ENCODE data around the gene ANK2.

The ANK2 gene

DNA sequence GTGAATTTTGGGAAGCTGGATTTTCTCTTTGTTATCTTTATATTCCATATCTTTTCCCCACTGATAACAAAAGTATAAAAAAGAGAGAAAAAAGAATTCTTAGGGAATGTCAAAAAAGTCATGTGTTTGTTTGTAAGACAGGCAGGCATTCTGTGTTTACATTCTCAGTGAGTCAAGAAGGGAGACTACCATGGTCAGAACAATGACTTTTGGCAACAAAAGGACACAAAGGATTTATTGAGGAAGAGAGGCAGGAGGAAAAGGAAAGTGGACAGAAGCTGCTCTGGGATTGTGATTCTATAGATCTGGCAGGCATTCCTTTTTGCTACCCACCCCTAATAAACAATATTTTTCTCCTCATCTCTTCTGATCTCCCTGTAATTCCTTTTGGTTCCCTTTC is 5.9 kb upstream of the ANK2 start:
- Histone ChIP-seq H3K27ac (replicated peaks) (no peak overlapping the region), H3K4me3 (replicated peaks; ENCODE audit: insufficient read depth, low read length) (no peak overlapping the region), H3K27me3 (ENCODE audit: insufficient read depth, poor library complexity, severe bottlenecking) (no peaks in the 10 kb centered on the region)
- TF ChIP-seq GABPA (IDR thresholded peaks at IDR 0.05; ENCODE audit: low read depth) (no peak), POLR2AphosphoS5 (IDR thresholded peaks at IDR 0.05; ENCODE audit: low read depth) (no peak), SPI1 (IDR thresholded peaks at IDR 0.05; ENCODE audit: borderline replicate concordance, low read depth) (no peak)
- TF ChIP-seq, protein P1, sequence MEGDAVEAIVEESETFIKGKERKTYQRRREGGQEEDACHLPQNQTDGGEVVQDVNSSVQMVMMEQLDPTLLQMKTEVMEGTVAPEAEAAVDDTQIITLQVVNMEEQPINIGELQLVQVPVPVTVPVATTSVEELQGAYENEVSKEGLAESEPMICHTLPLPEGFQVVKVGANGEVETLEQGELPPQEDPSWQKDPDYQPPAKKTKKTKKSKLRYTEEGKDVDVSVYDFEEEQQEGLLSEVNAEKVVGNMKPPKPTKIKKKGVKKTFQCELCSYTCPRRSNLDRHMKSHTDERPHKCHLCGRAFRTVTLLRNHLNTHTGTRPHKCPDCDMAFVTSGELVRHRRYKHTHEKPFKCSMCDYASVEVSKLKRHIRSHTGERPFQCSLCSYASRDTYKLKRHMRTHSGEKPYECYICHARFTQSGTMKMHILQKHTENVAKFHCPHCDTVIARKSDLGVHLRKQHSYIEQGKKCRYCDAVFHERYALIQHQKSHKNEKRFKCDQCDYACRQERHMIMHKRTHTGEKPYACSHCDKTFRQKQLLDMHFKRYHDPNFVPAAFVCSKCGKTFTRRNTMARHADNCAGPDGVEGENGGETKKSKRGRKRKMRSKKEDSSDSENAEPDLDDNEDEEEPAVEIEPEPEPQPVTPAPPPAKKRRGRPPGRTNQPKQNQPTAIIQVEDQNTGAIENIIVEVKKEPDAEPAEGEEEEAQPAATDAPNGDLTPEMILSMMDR (IDR thresholded peaks at IDR 0.05; ENCODE audit: insufficient read depth, low read length): no peak
- TF ChIP-seq, protein P2, sequence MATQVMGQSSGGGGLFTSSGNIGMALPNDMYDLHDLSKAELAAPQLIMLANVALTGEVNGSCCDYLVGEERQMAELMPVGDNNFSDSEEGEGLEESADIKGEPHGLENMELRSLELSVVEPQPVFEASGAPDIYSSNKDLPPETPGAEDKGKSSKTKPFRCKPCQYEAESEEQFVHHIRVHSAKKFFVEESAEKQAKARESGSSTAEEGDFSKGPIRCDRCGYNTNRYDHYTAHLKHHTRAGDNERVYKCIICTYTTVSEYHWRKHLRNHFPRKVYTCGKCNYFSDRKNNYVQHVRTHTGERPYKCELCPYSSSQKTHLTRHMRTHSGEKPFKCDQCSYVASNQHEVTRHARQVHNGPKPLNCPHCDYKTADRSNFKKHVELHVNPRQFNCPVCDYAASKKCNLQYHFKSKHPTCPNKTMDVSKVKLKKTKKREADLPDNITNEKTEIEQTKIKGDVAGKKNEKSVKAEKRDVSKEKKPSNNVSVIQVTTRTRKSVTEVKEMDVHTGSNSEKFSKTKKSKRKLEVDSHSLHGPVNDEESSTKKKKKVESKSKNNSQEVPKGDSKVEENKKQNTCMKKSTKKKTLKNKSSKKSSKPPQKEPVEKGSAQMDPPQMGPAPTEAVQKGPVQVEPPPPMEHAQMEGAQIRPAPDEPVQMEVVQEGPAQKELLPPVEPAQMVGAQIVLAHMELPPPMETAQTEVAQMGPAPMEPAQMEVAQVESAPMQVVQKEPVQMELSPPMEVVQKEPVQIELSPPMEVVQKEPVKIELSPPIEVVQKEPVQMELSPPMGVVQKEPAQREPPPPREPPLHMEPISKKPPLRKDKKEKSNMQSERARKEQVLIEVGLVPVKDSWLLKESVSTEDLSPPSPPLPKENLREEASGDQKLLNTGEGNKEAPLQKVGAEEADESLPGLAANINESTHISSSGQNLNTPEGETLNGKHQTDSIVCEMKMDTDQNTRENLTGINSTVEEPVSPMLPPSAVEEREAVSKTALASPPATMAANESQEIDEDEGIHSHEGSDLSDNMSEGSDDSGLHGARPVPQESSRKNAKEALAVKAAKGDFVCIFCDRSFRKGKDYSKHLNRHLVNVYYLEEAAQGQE (IDR thresholded peaks at IDR 0.05; ENCODE audit: insufficient replicate concordance, low read depth): no peak
- no peak for DNase-seq (ENCODE audit: low read depth in 1 of 2, low spot score in 1 of 2)

DNA sequence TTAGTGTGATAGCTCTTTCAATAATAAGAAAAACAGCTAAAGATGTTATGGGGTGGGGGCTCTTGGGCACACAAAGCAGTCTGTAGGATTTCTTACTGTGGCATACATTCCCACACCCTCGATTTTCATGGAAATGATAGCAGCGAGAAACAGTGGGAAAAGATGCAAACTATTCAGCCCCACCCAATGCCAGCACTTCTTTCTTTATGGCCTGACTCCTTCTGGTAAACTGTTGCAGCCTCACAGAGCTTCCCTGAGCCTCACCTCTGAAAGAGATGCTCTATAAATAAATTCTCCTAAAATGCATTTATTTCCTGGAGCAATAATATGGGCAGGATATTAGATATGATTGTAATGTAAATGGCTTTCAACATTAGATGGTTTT is 910 bp downstream of the ANK2 start:
- DNase-seq (ENCODE audit: low read depth in 1 of 2, low spot score in 1 of 2): no peak
- Histone ChIP-seq H3K27ac (replicated peaks) (no peak overlapping the region), H3K27me3 (ENCODE audit: insufficient read depth, poor library complexity, severe bottlenecking) (no peaks in the 10 kb centered on the region), H3K4me3 (replicated peaks; ENCODE audit: insufficient read depth, low read length) (no peak overlapping the region)
- TF ChIP-seq SPI1 (IDR thresholded peaks at IDR 0.05; ENCODE audit: borderline replicate concordance, low read depth) (no peak), POLR2AphosphoS5 (IDR thresholded peaks at IDR 0.05; ENCODE audit: low read depth) (no peak)
- TF ChIP-seq, protein P1 (IDR thresholded peaks at IDR 0.05; ENCODE audit: insufficient read depth, low read length): no peak

DNA sequence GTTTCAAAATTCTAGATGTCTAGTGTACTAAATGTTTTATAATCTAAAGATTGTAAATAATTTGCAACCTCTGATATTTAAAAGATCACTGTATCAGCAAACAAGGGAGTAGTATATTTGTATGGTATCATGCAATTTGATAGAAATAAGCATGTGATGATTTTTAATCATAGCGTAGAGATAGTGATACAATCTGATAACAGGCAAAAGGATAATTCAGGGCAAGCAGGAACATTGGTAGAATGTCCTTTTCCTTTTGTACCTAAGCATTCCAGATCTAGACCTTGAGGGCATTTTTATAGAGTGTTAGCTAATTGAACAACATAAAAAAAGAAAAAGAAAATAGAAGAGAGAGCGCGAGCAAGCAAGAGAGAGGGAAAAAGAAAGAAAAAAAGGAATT is 1.4 kb downstream of the ANK2 start:
- Histone ChIP-seq H3K27me3 (ENCODE audit: insufficient read depth, poor library complexity, severe bottlenecking) (no peaks in the 10 kb centered on the region), H3K4me3 (replicated peaks; ENCODE audit: insufficient read depth, low read length) (no peak overlapping the region), H3K27ac (replicated peaks) (no peak overlapping the region)
- TF ChIP-seq, protein P1 (IDR thresholded peaks at IDR 0.05; ENCODE audit: insufficient read depth, low read length): no peak
- no peak for TF ChIP-seq GABPA (IDR thresholded peaks at IDR 0.05; ENCODE audit: low read depth)
- TF ChIP-seq, protein P2 (IDR thresholded peaks at IDR 0.05; ENCODE audit: insufficient replicate concordance, low read depth): no peak
- no peak for TF ChIP-seq SPI1 (IDR thresholded peaks at IDR 0.05; ENCODE audit: borderline replicate concordance, low read depth)
- TF ChIP-seq POLR2AphosphoS5 (IDR thresholded peaks at IDR 0.05; ENCODE audit: low read depth): no peak
- DNase-seq (ENCODE audit: low read depth in 1 of 2, low spot score in 1 of 2): no peak

DNA sequence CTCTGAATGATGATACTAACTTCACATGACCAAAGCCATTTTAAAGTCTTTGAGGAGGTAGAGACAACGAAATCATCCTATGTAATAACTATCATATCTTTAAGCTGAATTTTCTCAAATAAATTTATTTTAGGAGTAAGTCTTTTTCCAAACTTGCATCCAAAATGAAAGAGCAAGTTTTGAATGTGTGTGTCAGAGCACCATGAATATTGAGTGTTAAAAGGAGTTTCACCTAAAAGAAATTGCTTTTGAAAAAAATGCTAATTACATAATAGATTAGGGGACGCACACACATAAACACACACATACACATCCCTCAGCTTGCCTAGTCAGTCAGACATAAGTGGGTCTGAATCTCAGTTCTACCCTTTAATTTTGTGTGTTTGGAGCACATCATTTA is 1.9 kb downstream of the ANK2 start:
- no peak for DNase-seq (ENCODE audit: low read depth in 1 of 2, low spot score in 1 of 2)
- H3K27ac ChIP-seq (replicated peaks): no peak overlapping the region
- H3K27me3 ChIP-seq (ENCODE audit: insufficient read depth, poor library complexity, severe bottlenecking): no peaks in the 10 kb centered on the region
- H3K4me3 ChIP-seq (replicated peaks; ENCODE audit: insufficient read depth, low read length): no peak overlapping the region
- TF ChIP-seq, protein P1 (IDR thresholded peaks at IDR 0.05; ENCODE audit: insufficient read depth, low read length): no peak
- TF ChIP-seq GABPA (IDR thresholded peaks at IDR 0.05; ENCODE audit: low read depth) (no peak), SPI1 (IDR thresholded peaks at IDR 0.05; ENCODE audit: borderline replicate concordance, low read depth) (no peak), POLR2AphosphoS5 (IDR thresholded peaks at IDR 0.05; ENCODE audit: low read depth) (no peak)
- TF ChIP-seq, protein P2 (IDR thresholded peaks at IDR 0.05; ENCODE audit: insufficient replicate concordance, low read depth): no peak
